HG03175 (cell line): Measurements from ENCODE around the gene GATAD2A.
"Not testable (repeated sequence)": the region's sequence is repeated elsewhere in the genome, so short reads cannot be mapped to it uniquely, and the experiment has no call there.

Experiments used
- ATAC-seq: cut with Tn5 transposase; IDR thresholded peaks from one replicate; pipeline ENCODE4 v1.9.1; 2021; ENCODE audit warnings: mild to moderate bottlenecking, moderate library complexity; ENCODE audit not compliant: unreplicated experiment

Gene GATAD2A

DNA sequence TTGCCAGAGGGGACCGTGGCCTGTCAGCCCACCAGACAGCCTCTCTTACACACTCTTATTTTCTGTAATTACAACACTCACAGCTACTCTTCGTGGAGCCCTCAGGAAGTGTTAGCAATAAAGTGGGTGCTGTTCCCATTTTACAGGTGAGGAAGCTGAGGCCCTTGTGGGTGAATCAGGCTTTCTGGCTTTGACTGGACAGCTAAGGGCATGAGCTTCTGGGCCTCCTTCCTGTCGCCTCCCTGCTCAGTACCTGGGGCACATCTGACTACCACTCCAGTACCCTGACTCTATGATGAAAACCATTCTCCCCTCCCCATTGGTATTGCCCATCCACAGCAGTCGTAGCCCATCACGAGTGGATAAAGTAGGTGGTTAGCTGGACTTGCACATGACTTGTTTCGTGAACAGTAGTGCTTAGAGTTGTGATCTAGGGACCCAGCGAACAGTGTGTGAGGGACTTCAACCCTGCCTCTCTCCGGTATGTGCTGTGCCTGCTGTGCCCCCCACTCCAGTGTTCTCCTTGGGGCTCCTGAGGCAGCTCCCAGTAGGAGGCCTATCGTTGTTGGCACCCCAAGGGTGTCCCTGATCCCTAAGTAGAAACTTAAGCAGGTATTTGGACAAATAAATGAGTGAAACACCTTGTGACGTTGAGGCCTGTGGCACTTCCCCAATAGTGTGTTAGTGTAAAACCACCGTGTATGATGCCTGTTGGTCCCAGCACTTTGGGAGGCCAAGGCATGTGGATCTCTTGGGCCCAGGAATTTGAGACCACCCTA is 38.6 kb downstream of the GATAD2A start:
- no peak for ATAC-seq

DNA sequence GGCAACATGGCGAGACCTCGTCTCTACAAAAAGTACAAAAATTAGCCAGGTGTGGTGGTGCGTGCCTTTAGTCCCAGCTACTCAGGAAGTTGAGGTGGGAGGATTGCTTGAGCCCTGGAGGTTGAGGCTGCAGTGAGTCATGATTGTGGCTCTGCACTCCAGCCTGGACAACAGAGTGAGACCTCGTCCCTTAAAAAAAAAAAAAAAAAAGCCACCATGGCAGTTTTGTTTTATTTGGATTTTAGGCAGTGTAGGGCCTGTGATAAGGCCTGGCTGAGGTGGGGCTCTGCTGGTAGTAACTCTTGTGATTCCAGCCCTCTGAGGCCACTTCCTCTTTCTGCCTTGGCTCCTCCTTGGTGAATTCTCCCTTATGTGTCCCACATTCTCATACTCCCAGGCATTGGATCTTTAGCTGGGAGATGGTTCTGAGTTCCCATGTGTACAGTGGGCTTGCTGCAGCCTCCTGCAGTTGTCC is 39.2 kb downstream of the GATAD2A start:
- ATAC-seq, result peak; percentile 55

DNA sequence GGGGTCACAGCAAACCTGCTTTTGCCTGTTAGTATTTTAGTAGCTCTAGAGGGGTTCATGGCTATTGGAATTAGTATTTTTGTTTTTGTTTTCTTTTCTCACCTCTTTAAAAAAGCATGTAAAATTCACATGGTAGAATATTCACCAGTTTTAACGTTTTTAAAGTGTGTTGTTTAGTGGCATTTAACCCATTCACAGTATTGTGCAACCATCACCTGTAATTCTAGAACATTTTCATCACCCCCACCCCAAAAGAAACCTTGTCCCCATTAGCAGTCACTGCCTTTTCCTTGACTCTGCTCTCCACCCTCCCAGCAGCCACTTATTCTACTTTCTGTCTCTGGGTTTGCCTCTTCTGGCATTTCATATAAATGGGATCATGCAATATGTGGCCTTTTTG is 39.8 kb downstream of the GATAD2A start:
- ATAC-seq, result no peak

DNA sequence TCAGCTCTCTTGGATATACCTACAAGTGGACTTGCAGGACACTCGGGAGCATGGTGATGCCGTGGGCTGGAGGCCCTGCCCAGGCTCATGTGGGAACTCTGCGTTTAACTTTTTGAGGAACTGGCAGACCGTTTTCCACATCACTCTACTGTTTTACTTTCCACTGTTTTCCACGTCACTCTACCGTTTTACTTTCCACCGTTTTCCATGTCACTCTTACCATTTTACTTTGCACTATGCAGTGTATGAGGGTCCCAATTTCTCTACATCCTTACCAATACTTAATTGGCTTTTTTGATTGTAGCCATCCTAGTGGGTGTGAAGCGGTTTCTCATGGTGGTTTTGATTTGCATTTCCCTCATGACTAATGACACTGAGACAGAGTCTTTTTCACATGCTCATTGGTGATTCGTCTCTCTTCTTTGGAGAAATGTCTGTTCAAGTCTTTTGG is 40.5 kb downstream of the GATAD2A start:
- ATAC-seq, result no peak

DNA sequence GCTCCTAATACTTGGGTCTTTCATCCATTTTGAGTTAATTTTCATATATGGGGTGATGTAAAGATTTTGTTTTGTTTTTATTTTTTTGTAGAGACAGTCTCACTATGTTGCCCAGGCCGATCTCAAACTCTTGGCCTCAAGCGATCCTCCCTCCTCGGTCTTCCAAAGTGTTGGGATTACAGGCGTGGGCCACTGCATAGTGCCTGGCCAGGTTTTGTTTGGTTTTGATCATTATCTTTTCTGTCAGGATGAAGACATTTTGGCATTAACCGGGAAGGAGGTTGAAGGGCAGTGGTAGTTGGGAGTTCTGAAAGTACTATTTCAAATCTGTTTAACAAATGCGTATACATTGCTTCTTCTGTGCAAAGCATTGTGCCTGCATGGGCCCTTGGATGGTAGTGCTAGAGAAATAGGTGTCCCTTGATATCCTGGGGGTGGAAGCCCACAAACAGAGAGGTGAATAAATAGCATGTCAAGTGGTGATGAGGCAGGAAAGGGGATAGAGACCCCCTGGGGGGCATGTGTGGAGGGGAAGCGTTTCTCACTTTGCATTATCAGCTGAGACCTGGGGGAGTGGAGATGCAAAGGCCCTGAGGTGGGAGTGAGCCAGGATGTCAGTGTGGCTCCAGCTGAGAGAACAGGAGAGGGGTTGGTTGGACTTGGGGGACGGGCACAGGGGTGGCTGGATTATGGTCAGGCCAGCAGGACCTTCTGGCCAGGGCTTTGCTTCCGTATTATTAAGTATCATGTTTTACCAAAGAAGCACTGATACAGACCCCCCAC is 41.4 kb downstream of the GATAD2A start:
- no peak for ATAC-seq

DNA sequence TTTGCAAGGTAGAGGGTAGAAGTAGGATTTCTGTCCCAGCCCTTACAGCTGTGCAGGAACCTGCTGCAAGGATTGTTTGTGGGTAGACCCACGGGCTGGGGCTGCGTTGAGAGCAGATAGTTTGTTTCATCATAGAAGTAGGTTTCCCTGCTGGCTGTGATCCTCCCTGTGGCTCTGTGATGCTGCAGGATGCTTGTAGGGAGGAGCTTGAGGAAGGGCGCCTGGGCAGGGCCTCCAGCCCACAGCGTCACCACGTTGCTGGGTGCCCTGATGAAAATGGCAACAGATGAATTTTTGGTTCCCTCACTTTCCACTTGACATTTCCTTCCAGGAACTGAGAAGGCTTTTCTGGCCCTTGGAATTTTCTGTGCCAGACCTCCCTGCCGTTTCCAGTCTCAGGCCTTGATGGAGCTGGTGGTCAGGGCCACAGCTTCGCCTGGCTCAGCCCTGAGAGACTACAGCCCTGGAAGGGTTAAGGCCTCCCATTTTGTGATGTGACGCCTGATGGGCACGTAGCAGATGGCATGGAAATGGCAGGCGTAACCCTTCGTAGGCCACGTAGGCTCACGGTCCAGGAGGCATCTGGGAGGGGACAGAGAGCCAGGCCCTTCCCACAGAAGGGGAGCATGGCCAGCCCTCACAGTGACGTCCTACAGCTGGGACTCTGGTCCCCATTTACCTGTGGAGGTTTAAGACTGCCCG is 42.2 kb downstream of the GATAD2A start:
- ATAC-seq, result no peak

DNA sequence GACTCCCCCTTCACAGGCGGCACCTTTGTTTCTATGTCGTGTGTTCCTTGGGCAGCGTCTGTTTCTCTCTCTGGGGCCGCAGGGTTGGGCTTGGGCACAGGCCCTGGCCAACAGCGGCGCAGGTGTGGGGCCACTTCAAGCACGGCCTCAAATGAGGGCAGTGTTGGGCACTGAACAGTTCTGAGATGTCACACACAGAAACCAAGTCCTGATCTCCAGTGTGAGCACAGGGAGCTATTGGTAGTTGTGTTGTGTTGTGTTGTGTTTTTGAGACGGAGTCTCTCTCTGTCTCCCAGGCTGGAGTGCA is 42.7 kb downstream of the GATAD2A start:
- no peak for ATAC-seq

DNA sequence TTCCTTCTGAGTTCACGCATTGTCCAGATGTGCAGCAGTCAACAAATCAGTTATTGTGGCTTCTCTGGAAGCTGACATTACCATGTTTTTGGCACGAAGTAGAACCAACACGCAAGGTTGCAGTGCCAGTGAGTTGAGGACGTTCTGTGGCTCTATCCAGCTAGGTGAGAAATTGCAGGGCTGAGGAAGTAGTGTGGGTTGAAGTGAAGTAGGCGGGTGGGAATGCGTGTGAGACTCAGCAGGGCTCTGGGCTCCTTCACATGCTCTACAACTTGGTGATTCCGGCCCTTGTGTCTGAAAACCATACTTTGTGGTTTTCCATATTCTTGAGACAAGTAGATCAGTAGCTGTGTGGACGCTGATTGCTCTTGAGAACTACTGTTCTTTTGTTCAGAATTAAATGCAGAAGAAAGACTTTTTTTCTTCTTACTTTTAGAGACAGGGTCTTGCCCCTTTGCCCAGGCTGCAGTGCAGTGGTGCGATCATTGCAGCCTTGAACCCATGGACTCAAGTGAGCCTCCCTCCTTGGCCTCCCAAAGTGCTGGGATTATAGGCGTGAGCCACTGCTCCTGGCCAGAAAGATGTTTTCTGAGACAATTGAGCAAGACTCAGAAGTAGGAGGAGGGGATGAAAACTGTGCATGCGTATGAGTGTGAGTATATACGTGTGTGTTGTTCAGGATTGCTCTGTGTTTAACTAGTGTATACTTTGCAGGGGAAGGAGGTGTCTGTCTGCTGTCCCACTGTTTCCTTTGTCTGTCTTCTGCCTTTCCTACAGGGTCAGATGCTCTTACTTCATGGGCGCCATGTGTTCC is 46.2 kb downstream of the GATAD2A start:
- peak; percentile 64 for ATAC-seq

DNA sequence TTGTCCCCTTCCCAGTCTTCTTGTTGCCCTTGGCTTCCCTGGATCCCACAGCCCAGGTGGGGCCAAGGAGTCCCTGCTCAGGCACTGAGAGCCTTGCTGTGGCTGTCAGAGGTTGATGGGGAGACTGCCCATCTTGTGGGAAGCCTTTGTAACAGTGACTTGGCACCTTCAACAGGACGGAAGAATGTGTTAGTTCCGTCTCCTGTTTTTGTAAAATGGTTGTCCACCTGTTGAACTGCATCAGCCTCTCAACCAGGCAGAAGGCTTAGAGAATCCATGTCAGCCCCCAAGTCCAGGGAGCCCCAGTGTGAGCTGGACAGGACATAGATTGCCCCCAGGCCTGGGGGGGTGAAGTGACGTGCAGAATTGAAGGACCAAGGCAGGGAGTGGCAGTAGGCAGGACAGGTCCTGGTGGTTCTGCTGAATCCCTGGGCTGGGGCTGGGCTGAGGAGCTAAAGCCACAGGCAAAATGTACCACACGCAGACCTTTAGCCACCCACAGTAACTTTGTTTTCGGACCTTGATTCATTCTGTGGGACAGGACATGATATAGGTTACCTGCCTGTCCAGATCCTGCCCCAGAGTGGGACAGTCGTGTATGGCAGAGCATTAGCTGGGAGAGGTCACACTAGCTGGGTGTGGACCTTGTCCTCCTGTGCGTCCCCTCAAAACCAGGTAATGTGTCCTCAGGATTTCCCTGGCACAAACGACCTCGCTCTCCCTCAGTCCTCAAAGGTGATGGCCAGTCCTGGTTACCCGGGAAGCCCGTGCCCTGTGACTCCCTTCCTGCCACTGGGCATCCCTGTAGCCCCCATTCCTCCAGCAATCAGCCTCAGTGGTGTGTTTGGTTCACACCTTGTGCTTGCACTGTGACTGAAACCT is 47.0 kb downstream of the GATAD2A start:
- ATAC-seq, result no peak

DNA sequence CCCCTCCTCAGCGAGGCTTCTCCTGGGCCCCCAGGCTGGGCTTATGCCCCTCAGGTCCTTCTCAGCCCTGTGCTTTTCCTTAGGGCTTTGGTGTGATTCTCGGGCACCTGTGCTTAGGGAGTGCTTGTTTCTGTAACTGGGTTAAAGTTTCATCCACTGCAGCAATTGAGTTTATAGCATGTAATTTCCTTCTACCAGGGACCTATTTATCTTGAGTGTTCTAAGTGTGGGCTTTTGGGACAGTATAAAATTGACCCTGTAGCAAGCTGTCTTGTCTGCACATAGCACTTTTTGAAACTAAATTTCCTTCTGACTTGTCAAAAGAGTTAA is 47.6 kb downstream of the GATAD2A start:
- no peak for ATAC-seq

DNA sequence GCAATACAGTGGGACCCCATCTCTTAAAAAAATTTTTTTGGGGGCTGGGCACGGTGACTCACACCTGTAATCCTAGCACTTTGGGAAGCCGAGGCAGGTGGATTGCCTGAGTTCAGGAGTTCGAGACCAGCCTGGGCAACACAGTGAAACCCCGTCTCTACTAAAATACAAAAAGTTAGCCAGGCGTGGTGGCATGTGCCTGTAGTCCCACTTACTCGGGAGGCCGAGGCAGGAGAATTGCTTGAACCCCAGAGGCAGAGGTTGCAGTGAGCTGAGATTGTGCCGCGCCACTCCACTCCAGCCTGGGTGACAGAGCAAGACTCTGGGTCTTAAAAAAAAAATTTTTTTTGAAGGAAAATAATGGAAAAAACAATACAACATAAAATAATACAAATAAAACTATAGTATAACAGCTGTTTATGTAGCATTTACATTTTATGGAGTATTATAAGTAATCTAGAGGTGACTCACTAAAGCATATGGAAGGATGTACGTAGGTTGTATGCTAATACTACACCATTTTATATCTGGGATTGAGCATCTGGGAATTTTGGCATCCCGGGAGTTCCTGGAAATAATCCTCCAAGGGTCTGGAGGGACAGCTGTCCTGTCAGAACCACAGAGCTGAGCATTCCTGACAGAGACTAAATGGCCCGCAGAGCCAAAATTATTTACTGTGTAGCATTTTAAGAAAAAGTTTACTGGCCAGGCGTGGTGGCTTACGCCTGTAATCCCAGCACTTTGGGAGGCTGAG is 49.9 kb downstream of the GATAD2A start:
- ATAC-seq, result not testable (repeated sequence)

DNA sequence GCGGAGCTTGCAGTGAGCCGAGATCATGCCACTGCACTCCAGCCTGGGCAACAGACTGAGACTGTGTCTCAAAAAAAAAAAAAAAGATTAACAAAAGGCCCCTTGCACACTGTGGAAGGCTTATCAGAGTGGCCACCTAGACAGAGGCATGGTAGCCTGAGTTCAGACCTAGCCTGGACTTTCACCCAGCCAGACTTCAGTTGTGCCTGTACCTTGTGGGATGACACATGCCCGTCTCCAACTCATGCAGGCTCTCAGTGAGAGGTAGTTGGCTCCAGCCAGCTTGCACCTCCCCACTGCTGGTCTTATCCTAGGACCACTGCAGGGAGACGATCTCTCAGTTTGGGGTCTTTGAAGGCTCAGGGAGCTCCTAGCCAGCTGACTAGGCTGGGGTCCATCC is 52.2 kb downstream of the GATAD2A start:
- no peak for ATAC-seq

DNA sequence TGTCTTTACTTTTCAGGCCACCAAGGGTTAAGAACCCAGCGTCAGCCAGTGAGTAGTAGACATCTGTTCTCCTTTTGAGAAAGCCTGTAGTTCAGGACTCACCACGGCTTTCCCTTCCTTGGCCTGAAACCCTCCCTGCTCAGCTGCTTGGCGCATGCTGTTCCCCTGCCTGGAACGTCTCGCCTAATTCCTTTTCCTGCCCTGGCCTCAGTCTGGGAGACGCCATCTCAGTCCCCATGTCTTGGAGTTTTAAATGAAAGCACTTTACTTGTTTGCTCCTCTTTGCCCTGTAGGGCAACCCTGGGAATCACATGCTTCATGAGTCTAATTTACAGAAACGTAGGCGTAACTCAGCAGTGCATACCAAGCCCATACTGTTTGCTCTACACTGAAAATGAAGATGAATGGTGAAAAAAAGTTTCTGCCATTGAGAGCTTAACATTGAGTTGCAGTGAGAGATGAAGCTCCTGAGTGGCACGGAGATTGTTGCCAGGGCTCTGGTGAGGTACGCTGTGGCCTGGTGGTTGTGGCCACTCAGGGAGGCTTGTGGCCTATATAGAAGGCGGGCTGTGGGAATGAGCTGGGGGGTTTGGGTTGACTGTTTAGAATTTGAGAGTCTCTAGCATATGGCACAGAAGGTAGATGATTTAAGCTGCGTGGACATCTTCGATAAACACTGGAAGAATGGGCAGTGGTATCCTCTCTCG is 52.8 kb downstream of the GATAD2A start:
- ATAC-seq, result no peak

DNA sequence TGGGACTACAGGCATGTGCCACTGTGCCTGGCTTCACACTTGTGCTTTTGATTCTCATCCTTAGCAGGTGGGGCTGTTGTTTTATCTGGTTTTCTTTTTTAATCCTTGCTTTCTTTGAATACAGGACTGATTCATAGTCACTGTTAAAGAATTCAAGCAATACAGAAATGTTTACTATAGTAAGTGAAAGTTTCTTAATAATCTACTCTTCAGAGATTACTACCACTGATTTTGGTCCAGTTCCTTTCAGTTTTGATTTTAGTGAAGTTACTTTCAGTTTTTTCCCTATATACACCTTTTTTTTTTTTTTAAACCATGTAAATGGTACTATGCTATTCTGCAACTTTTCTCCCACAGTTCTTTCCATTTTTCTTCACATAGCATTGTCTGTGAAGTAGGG is 53.6 kb downstream of the GATAD2A start:
- no peak for ATAC-seq

DNA sequence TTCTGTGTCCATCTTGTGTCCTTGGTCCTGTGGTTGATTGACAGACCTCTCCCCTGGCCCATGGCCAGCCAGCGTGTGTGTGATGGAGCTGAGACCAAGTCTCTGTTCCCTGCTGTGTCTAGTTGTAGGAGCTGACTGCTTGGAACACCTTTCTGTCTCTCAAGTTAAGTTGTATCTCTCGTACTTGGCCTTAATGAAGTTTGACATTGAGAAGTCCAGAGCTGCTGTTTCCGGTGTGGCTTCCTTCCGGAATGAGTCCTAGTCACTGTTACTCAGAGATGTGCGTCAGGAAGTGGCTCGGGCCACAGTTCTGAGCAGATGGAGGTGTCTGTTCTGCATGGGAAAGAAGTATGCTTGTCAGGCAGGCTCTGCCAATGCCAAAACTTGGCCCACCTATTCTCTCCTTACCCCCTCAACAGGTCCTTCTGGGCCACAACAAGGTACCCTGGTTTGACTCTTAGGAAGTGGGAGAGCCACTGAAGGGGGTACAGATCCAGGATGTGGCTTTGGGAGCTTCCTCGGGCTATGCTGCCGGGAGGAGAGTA is 54.3 kb downstream of the GATAD2A start:
- ATAC-seq, result peak; percentile 47

DNA sequence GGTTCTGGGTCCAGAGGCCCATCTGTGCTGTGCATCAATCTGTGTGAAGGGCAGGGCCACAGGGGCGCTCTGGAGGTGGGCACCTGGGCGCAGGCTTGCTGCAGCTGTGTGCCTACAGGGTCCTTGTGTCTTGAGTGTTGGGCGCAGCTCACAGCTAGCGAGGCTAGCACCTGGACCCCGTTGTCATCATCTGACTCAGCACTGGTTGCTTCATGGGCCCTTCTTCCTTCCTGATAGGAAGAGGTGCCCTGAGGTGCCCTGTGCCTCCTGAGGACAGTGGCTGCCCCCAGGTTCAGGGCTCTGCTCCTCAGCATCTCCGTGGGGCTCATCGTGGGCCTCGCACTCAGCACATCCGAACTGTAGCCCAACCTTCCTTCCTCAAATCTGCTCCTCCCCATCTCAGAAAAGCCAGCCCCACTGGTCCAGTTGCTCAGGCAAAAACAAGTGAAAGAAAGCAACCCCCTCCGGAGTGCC is 54.8 kb downstream of the GATAD2A start:
- peak; percentile 32 for ATAC-seq

DNA sequence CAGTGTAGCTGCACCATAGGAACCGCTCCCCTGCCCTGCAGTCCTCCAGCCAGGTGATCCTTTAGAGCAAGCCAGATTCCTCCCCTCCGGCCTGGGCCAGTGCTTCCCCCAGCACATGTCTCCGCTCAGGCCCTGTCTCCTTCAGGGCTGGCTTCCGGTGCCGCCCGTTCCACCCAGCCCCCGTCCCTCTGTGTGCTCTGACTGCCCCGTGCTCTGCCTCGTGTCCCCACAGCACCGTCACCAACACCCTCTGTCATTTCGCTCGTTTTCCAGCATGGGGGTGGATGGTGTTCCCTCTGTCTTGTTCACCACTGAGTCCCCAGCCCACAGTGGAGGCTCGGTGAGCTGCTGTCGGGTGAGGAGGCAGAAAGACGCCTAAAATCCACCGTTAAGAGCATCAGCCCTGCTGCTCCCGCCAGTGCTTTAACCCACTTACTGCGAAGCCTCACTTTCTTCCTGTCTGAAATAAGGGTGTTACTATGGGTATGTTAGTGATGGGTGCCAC is 55.3 kb downstream of the GATAD2A start:
- ATAC-seq, result peak; percentile 58

DNA sequence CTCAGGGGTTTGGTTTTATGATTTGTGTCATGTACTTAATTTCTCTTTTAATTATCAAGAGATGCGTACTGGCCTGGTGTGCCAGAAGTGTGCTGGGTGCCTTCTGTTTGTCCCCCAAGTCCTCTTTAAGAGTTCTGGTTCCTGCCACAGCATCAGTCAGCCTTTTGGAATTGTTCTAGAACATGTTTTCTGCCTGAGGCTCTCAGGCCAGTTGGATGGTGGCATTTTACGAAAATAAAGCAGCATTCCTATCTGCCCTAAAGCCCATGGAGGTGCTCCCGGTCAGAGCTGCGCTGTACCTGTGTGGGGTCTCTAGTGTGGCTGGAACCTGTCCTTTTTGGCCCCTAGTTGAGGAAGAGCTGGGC is 55.8 kb downstream of the GATAD2A start:
- no peak for ATAC-seq
